Measurements from ENCODE around the gene TICAM1. TPM values are rescaled to one million over a fixed set of nuclear protein-coding genes. Genes with fewer than 3 reads are reported as not detected.
"Not testable (repeated sequence)": the region's sequence is repeated elsewhere in the genome, so short reads cannot be mapped to it uniquely, and the experiment has no call there.

The TICAM1 gene
- polyA plus RNA-seq = 10 to 100 TPM in 1 of 3 donors, 1 to 10 TPM in 2; 5.9 to 16.3 (median 9.6) TPM

- WGBS, 3 donors = 0 to 1% (median 0%) methylated on average over 31 to 52 of the region's 52 CpGs
- H3K27ac ChIP-seq (ENCODE audit: low read depth, low read length) = peak within 1 kb of the TSS; percentile 85
Measured at GRCh38 chr19:4831304-4831978, at the start of gene TICAM1. TICAM1 (minus strand) TSS chr19:4831712; CDS start chr19:4818377, 13,335 bp downstream.

- H3K27ac ChIP-seq (ENCODE audit: low read depth, low read length) = no peak overlapping the region
- WGBS, 3 donors = 94 to 95% (median 94%) methylated on average over 11 of the region's 11 CpGs
Measured at GRCh38 chr19:4879041-4879440, 47.5 kb upstream of the TICAM1 start.

- H3K27ac ChIP-seq (ENCODE audit: low read depth, low read length) = no peak overlapping the region
- 22 to 43% (median 25%) methylated on average over 19 to 23 of the region's 23 CpGs for WGBS, 3 donors
Measured at GRCh38 chr19:4878491-4878968, 47.0 kb upstream of the TICAM1 start.

- 49 to 58% (median 52%) methylated on average over 28 to 30 of the region's 30 CpGs for WGBS, 3 donors
- H3K27ac ChIP-seq (ENCODE audit: low read depth, low read length) = no peak overlapping the region
Measured at GRCh38 chr19:4877753-4878490, 46.4 kb upstream of the TICAM1 start.

- H3K27ac ChIP-seq (ENCODE audit: low read depth, low read length) = no peak overlapping the region
- 91 to 96% (median 96%) methylated on average over 3 of the region's 3 CpGs for WGBS, 3 donors
Measured at GRCh38 chr19:4873930-4874329, 42.4 kb upstream of the TICAM1 start.

- WGBS, 3 donors = 63 to 87% (median 79%) methylated on average over 6 of the region's 6 CpGs
- H3K27ac ChIP-seq (ENCODE audit: low read depth, low read length) = no peak overlapping the region
Measured at GRCh38 chr19:4871711-4872110, 40.2 kb upstream of the TICAM1 start.

GRCh38 chr19:4870025-4870700, 38.7 kb upstream of the TICAM1 start:
- WGBS, 3 donors = 69 to 81% (median 74%) methylated on average over 10 of the region's 10 CpGs
- no peak overlapping the region for H3K27ac ChIP-seq (ENCODE audit: low read depth, low read length)

- no peak overlapping the region for H3K27ac ChIP-seq (ENCODE audit: low read depth, low read length)
- 61 to 74% (median 67%) methylated on average over 10 of the region's 10 CpGs for WGBS, 3 donors
Measured at GRCh38 chr19:4868286-4868834, 36.8 kb upstream of the TICAM1 start.

DNA sequence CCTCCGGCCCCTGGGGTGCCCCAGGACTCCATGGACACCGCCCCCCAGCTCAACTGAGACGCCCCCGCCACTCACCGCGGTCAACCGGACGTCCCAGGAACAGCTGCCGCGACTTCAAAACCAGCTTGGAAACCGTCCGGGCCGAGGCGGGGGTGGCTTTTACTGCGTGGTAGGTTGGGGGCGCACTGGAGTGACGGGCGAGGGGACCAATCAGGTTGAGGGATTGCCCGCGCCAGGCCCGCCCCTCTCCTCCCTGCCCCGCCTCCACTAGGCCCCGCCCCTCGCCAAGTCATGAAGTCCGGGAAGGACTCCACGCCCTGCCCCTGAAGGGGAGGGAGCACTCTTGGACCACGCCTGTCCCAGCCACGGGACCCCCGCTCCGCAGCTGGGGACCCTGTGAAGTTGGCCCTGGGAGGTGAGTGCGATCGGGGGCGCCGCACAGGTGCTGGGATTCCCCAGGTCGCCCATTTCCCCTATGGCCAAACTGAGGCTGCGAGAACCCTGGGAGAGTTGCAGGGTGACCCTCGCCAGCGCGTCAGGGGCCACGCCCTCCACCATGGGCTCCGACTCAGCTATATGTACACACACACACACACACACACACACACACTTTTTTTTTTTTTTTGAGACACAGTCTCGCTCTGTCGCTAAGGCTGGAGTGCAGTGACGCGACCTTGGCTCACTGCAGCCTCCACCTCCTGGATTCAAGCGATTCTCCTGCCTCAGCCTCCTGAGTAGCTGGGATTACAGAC, 36.2 kb upstream of the TICAM1 start, which contains the start of gene PLIN3:
Gene PLIN3 (minus strand): TSS at position 134 of the 752 bp plus-strand sequence. CDS start 6,273 bp downstream, outside the sequence.
- 3 to 4% (median 4%) methylated on average over 45 to 46 of the region's 46 CpGs for WGBS, 3 donors
- no peak within 1 kb of the TSS for H3K27ac ChIP-seq (ENCODE audit: low read depth, low read length)

DNA sequence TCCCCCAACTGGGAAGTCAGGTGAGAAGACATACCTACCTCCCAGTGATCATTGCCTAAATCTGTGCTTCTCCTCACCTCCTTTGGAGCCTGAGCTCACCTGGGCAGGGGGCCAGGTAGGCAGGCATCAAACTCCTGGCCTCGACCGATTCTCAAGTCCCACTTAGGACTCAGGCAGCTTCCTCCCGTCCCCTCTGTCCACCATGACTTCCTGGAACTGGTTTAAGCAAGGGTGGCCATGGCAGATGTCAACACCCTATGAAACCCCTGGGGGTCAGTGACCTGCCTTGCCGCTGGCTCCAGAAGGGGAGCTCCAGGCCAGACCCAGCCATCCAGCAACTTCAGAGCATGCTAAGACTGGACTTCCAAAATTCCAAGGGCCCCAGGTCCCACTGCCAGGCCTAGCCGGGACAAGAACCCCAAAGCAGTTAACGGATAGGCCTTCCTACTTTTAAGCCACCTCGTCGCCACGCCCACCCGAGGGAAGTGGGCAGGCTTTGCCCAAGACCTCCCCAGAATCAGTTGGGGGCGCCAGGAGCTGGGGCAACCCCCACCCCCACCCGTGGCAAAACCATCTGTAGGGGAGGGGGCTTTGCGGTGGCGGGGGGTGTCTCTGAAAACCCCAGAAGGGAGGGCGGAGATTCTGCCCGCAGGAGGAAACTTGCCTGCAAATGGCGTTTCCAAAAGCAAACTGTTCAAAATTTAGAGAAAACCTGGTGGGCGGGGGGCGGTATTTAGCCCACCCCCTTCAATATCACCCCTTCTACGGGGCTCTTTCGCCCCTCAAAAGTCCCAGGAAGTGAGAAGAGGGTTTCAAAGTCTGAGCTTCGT, 35.3 kb upstream of the TICAM1 start:
- no peak overlapping the region for H3K27ac ChIP-seq (ENCODE audit: low read depth, low read length)
- 1 to 3% (median 2%) methylated on average over 22 of the region's 22 CpGs for WGBS, 3 donors

DNA sequence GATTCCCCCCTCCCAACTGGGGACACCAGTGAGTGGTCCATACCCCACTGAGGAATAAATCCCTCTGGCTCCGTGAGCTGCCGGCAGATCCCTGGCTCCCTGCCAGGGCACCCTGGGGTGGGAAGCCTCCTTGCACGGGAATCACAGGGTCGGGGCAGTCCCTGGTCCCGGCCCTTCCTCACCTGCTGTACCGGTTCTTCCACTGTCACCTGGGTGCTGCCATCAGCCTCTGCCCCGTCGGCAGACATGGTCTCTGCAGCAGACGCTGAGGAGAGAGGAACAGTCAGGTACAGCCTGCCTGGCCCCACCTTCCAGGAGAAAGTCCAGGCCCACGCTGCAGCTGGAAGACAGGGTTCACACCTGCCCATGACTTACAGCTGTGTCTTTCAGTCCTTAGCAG, 29.6 kb upstream of the TICAM1 start:
- no peak overlapping the region for H3K27ac ChIP-seq (ENCODE audit: low read depth, low read length)
- WGBS, 3 donors = 27 to 83% (median 80%) methylated on average over 10 of the region's 10 CpGs

- H3K27ac ChIP-seq (ENCODE audit: low read depth, low read length) = no peak overlapping the region
- WGBS, 3 donors = 86 to 96% (median 88%) methylated on average over 11 of the region's 11 CpGs
Measured at GRCh38 chr19:4859697-4860096, 28.2 kb upstream of the TICAM1 start.

DNA sequence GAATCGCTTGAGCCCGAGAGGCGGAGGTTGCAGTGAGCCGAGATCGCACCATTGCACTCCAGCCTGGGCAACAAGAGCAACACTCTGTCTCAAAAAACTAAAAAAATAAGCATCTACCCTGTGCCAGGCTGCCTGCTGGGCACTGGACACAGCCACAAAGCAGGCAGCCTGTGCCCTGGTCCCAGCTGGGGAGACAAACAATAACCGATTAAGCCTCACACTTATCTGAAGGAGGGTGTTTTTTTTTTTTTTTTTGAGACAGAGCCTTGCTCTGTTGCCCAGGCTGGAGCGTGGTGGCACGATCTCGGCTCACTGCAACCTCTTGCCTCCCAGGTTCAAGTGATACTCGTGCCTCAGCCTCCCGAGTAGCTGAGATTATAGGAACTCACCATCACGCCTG, 25.0 kb upstream of the TICAM1 start:
- not testable (repeated sequence) for H3K27ac ChIP-seq (ENCODE audit: low read depth, low read length)
- 68 to 95% (median 94%) methylated on average over 12 of the region's 12 CpGs for WGBS, 3 donors

GRCh38 chr19:4853506-4853905, 22.0 kb upstream of the TICAM1 start:
- not testable (repeated sequence) for H3K27ac ChIP-seq (ENCODE audit: low read depth, low read length)
- 90 to 91% (median 90%) methylated on average over 8 of the region's 8 CpGs for WGBS, 3 donors

DNA sequence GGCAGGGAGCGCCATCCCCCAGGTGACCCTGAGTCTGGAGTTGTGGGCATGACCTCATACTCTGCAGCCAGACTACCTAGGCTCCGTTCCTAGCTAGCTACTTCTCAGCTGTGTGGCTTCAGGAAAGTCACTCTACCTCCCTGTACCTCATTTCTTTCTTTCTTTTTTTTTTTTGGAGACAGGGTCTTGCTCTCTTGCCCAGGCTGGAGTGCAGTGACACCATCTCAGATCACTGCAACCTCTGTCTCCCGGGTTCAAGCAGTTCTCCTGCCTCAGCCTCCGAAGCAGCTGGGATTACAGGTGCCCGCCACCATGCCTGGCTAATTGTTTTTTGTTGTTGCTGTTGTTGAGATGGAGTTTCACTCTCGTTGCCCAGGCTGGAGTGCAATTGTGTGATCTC, 21.0 kb upstream of the TICAM1 start:
- no peak overlapping the region for H3K27ac ChIP-seq (ENCODE audit: low read depth, low read length)
- 91 to 92% (median 92%) methylated on average over 6 of the region's 6 CpGs for WGBS, 3 donors

DNA sequence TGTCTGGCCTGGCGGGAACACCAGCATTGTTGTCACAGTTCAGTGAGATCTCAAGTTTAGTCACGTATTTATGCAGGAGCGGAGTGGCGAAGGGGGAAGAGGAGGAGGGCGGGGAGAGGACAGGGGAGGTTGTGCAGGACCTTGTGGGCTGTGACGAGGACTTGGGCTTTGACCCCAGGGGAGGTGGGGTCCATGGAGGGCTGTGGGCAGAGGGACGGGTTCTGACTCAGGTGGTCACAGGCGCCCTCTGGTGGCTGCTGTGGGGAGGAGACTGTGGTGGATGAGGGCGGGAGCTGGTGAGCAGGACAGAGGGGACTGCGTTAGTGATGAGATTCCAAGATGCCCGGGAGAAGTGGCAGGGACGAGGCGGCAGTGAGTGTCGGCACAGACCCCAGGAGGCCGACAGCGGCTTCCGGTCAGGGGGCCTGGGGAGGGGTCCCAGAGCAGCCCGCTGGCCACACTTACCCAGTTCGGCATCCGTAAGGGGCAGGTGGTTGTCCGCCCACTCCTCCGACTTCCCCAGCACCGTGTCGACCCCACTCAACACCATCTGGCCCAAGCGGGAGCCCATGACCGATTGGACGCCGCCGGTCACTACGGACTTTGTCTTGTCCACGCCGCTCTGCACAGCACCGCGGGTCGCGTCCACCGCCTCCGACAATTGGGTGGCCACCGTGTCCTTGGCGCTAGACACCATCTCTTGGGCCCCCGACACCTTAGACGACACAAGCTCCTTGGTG, 20.2 kb upstream of the TICAM1 start:
- H3K27ac ChIP-seq (ENCODE audit: low read depth, low read length) = no peak overlapping the region
- WGBS, 3 donors = 80 to 83% (median 81%) methylated on average over 37 to 42 of the region's 42 CpGs

DNA sequence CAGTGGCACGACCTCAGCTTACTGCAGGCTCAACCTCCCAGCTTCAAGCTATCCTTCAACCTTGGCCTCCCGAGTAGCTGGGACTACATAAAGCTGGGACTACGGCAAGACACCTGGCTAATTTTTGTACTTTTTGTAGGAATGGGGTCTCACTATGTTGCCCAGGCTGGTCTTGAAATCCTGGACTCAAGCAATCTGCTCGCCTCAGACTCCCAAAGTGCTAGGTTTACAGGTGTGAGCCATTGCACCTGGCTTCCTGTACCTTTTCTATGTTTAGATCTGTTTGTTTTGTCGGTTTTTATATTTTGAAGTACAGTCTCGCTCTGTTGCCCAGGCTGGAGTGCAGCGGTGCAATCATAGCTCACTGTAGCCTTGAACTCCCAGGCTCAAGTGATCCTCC, 17.5 kb upstream of the TICAM1 start:
- WGBS, 3 donors = 83 to 97% (median 97%) methylated on average over 7 of the region's 7 CpGs
- no peak overlapping the region for H3K27ac ChIP-seq (ENCODE audit: low read depth, low read length)
